Suprapubic skin (tissue), 4 donors: ENCODE results near the gene BMS1. TPM values are rescaled to one million over a fixed set of nuclear protein-coding genes. Genes with fewer than 3 reads are reported as not detected.

Experiments used
- DNase-seq, 2 donors: peaks; one replicate each; pipeline ENCODE4 v3.0.0-alpha.2; 2019; ENCODE audit warnings: low spot score in 2 of 2
- H3K27ac ChIP-seq: fragments of 200-600 bp; sonication (generic); one replicate; pipeline ENCODE4 v1.5.1; 2019
- H3K27me3 ChIP-seq: fragments of 200-600 bp; sonication (generic); one replicate; pipeline ENCODE4 v1.5.1; 2019
- H3K36me3 ChIP-seq: fragments of 200-600 bp; sonication (generic); one replicate; pipeline ENCODE4 v1.5.1; 2019
- H3K4me1 ChIP-seq: fragments of 200-600 bp; sonication (generic); one replicate; pipeline ENCODE4 v1.5.1; 2019
- H3K4me3 ChIP-seq: fragments of 200-600 bp; sonication (generic); one replicate; pipeline ENCODE4 v1.5.1; 2019; ENCODE audit warnings: mild to moderate bottlenecking
- H3K9me3 ChIP-seq: fragments of 200-600 bp; sonication (generic); one replicate; pipeline ENCODE4 v1.5.1; 2019
- CTCF ChIP-seq, 2 donors: fragments of 200-600 bp in 1 of 2; fragments of 450-650 bp in 1 of 2; sonication (generic) in 1 of 2; IDR thresholded peaks; one replicate each; pipeline ENCODE4 v1.5.1; 2016 to 2019; ENCODE audit warnings: antibody characterized with exemption in 2 of 2, mild to moderate bottlenecking in 1 of 2, moderate library complexity in 1 of 2
- EP300 ChIP-seq: sonication (generic); formaldehyde crosslinking; IDR thresholded peaks from one replicate; pipeline ENCODE4 v1.6.1; 2017; ENCODE audit warnings: antibody characterized with exemption
- POLR2A ChIP-seq, 2 donors: fragments of 450-650 bp; IDR thresholded peaks; one replicate each; pipeline ENCODE4 v1.6.1; 2017; ENCODE audit warnings: antibody characterized with exemption in 2 of 2, mild to moderate bottlenecking in 2 of 2, moderate library complexity in 2 of 2
- POLR2AphosphoS5 ChIP-seq, 3 donors: sonication (generic); formaldehyde crosslinking; IDR thresholded peaks; one replicate each; pipeline ENCODE4 v1.6.1; 2017; ENCODE audit warnings: antibody characterized with exemption in 3 of 3
- WGBS: methylation state at CpG from one replicate; pipeline ENCODE4 v1.1.5; 2018; 5-methylcytosine and 5-hydroxymethylcytosine counted together
- total RNA-seq, 4 donors: library from RNA; depleted of rRNA; stranded (reverse); fragments of >200 nt; gene quantifications; one replicate each; pipeline ENCODE4 v1.1.0, GENCODE V29; 2016

Gene BMS1
- total RNA-seq, 4 donors from 2014 or later, result 15.8 to 20.4 (median 17.4) TPM

GRCh38 chr10:42875798-42876341 lies 93.3 kb downstream of the BMS1 start:
- Histone ChIP-seq H3K9me3 (no peaks in the 10 kb centered on the region), H3K27ac (no peak overlapping the region), H3K27me3 (peaks cover 9% of the 10 kb centered on the region), H3K4me3 (no peak overlapping the region), H3K4me1 (no peaks in the 10 kb centered on the region), H3K36me3 (no peaks in the 10 kb centered on the region)
- DNase-seq, result no peak
- WGBS, result 34% methylated on average over 12 of the region's 12 CpGs
- TF ChIP-seq EP300 (no peak), CTCF (IDR thresholded peaks at IDR 0.05) (no peak), POLR2AphosphoS5 (IDR thresholded peaks at IDR 0.05) (no peak), POLR2A (IDR thresholded peaks at IDR 0.05) (no peak)

GRCh38 chr10:42876476-42876875 lies 93.9 kb downstream of the BMS1 start:
- H3K27me3 ChIP-seq, result peaks cover 9% of the 10 kb centered on the region

GRCh38 chr10:42876945-42877344 lies 94.3 kb downstream of the BMS1 start:
- WGBS, result 87% methylated on average over 3 of the region's 6 CpGs

More at GRCh38 chr10:42876476-42876875, 93.9 kb downstream of the BMS1 start:
- H3K4me1 ChIP-seq, result no peaks in the 10 kb centered on the region
- 83% methylated on average over 9 of the region's 9 CpGs for WGBS
- no peak overlapping the region for H3K4me3 ChIP-seq
- no peaks in the 10 kb centered on the region for H3K36me3 ChIP-seq
- H3K9me3 ChIP-seq, result no peaks in the 10 kb centered on the region
- TF ChIP-seq POLR2A (IDR thresholded peaks at IDR 0.05) (no peak), POLR2AphosphoS5 (IDR thresholded peaks at IDR 0.05) (no peak), EP300 (no peak), CTCF (IDR thresholded peaks at IDR 0.05) (no peak)
- DNase-seq, result no peak
- H3K27ac ChIP-seq, result no peak overlapping the region

GRCh38 chr10:42877496-42878030 lies 95.0 kb downstream of the BMS1 start:
- DNase-seq, result no peak
- TF ChIP-seq CTCF (IDR thresholded peaks at IDR 0.05) (no peak), POLR2AphosphoS5 (IDR thresholded peaks at IDR 0.05) (no peak), EP300 (no peak), POLR2A (IDR thresholded peaks at IDR 0.05) (no peak)
- Histone ChIP-seq H3K27ac (no peak overlapping the region), H3K4me1 (no peaks in the 10 kb centered on the region), H3K27me3 (peaks cover 9% of the 10 kb centered on the region), H3K9me3 (no peaks in the 10 kb centered on the region), H3K36me3 (no peaks in the 10 kb centered on the region), H3K4me3 (no peak overlapping the region)
- WGBS, result 87% methylated on average over 3 of the region's 4 CpGs

More at GRCh38 chr10:42876945-42877344, 94.3 kb downstream of the BMS1 start:
- H3K4me3 ChIP-seq, result no peak overlapping the region
- no peaks in the 10 kb centered on the region for H3K36me3 ChIP-seq
- no peak overlapping the region for H3K27ac ChIP-seq
- no peaks in the 10 kb centered on the region for H3K9me3 ChIP-seq
- TF ChIP-seq POLR2AphosphoS5 (IDR thresholded peaks at IDR 0.05), result no peak
- no peak for TF ChIP-seq POLR2A (IDR thresholded peaks at IDR 0.05)
- TF ChIP-seq EP300, result no peak
- TF ChIP-seq CTCF (IDR thresholded peaks at IDR 0.05), result no peak
- H3K27me3 ChIP-seq, result peaks cover 9% of the 10 kb centered on the region
- no peaks in the 10 kb centered on the region for H3K4me1 ChIP-seq
- no peak for DNase-seq

- no peak for DNase-seq
- Histone ChIP-seq H3K4me3 (no peak overlapping the region), H3K36me3 (no peaks in the 10 kb centered on the region), H3K27me3 (peaks cover 9% of the 10 kb centered on the region), H3K4me1 (no peaks in the 10 kb centered on the region), H3K27ac (no peak overlapping the region), H3K9me3 (no peaks in the 10 kb centered on the region)
- 85% methylated on average over 11 of the region's 13 CpGs for WGBS
- TF ChIP-seq EP300 (no peak), POLR2A (IDR thresholded peaks at IDR 0.05) (no peak), POLR2AphosphoS5 (IDR thresholded peaks at IDR 0.05) (no peak), CTCF (IDR thresholded peaks at IDR 0.05) (no peak)
These were observed 95.7 kb downstream of the BMS1 start for GRCh38 chr10:42878134-42878820.
